Osteocyte (in vitro differentiated cells): ENCODE measurements around the gene PTPN12. TPM values are rescaled to one million over a fixed set of nuclear protein-coding genes. Genes with fewer than 3 reads are reported as not detected.

Experiments used
- DNase-seq: peaks from one replicate; pipeline ENCODE4 v3.0.0; 2021; ENCODE audit warnings: mixed read lengths; ENCODE audit not compliant: unreplicated experiment; ENCODE audit errors: extremely low spot score
- H3K27ac Mint-ChIP-seq: one replicate; pipeline ENCODE4 v1.8.0; 2021; ENCODE audit warnings: mild to moderate bottlenecking, mixed read lengths; ENCODE audit not compliant: unreplicated experiment
- H3K27me3 Mint-ChIP-seq: one replicate; pipeline ENCODE4 v1.8.0; 2021; ENCODE audit warnings: mixed read lengths; ENCODE audit not compliant: unreplicated experiment
- H3K36me3 Mint-ChIP-seq: one replicate; pipeline ENCODE4 v1.8.0; 2021; ENCODE audit warnings: mixed read lengths; ENCODE audit not compliant: unreplicated experiment
- H3K4me1 Mint-ChIP-seq: one replicate; pipeline ENCODE4 v1.8.0; 2021; ENCODE audit warnings: mixed read lengths; ENCODE audit not compliant: unreplicated experiment
- H3K4me3 Mint-ChIP-seq: one replicate; pipeline ENCODE4 v1.8.0; 2021; ENCODE audit warnings: mild to moderate bottlenecking, moderate library complexity, mixed read lengths; ENCODE audit not compliant: unreplicated experiment
- H3K9me3 Mint-ChIP-seq: one replicate; pipeline ENCODE4 v1.8.0; 2021; ENCODE audit warnings: mixed read lengths; ENCODE audit not compliant: unreplicated experiment
- total RNA-seq: library from RNA; stranded (reverse); gene quantifications from 2 replicates; pipeline ENCODE4 v1.2.1, GENCODE V29; 2021
- TF ChIP-seq, protein P1 (sequence below): fragments of 200-600 bp; sonication (generic); IDR thresholded peaks from 2 replicates; pipeline ENCODE4 v1.5.0; 2021; ENCODE audit warnings: antibody characterized with exemption, mild to moderate bottlenecking, moderate library complexity

PTPN12 gene
- total RNA-seq, 1 donor from 2014 or later = 85.4 TPM

DNA sequence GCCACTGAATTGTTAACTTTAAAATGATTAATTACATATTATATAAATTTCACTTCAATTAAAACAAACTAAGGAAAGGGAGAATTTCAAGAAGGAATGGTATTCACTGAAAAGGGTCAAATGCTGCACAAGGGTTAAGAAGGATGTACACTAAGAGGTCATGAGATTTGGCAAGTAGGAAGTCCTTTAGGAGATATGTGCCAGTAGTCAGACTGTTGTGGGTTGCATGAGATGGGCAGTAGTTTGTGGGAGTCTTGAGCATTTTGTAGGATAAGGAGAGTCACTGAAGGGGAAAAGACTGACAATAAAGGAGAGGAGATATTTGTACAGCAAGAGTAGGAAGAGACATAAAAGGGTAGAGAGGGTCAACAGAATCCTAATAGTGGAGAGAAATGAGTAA is 12.4 kb upstream of the PTPN12 start:
- H3K4me3 Mint-ChIP-seq = no peak overlapping the region
- no peak overlapping the region for H3K27ac Mint-ChIP-seq
- no peaks in the 10 kb centered on the region for H3K27me3 Mint-ChIP-seq
- H3K4me1 Mint-ChIP-seq = no peaks in the 10 kb centered on the region
- no peaks in the 10 kb centered on the region for H3K9me3 Mint-ChIP-seq
- no peak for DNase-seq
- no peaks in the 10 kb centered on the region for H3K36me3 Mint-ChIP-seq
- TF ChIP-seq, protein P1, sequence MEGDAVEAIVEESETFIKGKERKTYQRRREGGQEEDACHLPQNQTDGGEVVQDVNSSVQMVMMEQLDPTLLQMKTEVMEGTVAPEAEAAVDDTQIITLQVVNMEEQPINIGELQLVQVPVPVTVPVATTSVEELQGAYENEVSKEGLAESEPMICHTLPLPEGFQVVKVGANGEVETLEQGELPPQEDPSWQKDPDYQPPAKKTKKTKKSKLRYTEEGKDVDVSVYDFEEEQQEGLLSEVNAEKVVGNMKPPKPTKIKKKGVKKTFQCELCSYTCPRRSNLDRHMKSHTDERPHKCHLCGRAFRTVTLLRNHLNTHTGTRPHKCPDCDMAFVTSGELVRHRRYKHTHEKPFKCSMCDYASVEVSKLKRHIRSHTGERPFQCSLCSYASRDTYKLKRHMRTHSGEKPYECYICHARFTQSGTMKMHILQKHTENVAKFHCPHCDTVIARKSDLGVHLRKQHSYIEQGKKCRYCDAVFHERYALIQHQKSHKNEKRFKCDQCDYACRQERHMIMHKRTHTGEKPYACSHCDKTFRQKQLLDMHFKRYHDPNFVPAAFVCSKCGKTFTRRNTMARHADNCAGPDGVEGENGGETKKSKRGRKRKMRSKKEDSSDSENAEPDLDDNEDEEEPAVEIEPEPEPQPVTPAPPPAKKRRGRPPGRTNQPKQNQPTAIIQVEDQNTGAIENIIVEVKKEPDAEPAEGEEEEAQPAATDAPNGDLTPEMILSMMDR = no peak

DNA sequence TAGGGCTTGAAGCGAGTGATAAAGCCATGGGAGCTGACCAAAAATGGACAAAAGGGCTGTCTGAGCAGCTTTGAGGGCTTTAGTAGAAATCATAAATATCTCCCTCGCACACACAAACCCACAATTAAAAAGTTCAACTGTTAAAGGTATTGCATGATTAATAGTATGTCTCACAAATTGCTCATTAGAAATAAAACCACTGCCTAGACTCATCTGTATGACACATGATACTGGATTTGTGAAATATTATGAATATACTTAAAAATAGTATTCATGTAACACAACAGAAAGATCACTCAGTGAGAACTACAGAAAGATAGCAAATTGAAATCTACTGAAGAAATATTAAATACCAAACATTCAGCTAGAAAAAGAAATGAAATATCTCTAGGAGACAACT is 11.9 kb upstream of the PTPN12 start:
- Mint-ChIP-seq H3K4me3 (no peak overlapping the region), H3K27me3 (no peaks in the 10 kb centered on the region), H3K9me3 (no peaks in the 10 kb centered on the region), H3K4me1 (no peaks in the 10 kb centered on the region), H3K27ac (no peak overlapping the region), H3K36me3 (no peaks in the 10 kb centered on the region)
- no peak for DNase-seq
- TF ChIP-seq, protein P1 = no peak

DNA sequence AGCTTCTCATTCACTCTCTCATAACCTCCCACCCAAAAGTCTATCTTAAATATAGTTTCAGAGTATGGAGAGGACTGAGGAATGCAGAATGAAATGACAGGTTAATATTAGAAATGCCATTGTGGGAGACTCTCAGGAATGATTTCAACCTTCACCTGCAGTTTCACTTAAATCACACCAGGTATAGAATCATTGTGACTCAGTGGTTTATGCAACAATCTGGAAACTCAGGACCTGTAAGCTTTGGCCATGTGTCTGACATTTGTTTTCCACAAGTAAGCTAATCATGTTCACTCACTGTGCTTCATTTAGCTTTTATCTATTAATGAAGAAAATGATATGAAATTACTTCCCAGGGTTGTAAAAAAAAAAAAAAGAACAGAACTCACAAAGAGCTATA is 8.7 kb upstream of the PTPN12 start:
- H3K27ac Mint-ChIP-seq = no peak overlapping the region
- no peaks in the 10 kb centered on the region for H3K4me1 Mint-ChIP-seq
- no peaks in the 10 kb centered on the region for H3K36me3 Mint-ChIP-seq
- no peaks in the 10 kb centered on the region for H3K27me3 Mint-ChIP-seq
- no peaks in the 10 kb centered on the region for H3K9me3 Mint-ChIP-seq
- no peak for DNase-seq
- TF ChIP-seq, protein P1 = no peak
- H3K4me3 Mint-ChIP-seq = no peak overlapping the region

DNA sequence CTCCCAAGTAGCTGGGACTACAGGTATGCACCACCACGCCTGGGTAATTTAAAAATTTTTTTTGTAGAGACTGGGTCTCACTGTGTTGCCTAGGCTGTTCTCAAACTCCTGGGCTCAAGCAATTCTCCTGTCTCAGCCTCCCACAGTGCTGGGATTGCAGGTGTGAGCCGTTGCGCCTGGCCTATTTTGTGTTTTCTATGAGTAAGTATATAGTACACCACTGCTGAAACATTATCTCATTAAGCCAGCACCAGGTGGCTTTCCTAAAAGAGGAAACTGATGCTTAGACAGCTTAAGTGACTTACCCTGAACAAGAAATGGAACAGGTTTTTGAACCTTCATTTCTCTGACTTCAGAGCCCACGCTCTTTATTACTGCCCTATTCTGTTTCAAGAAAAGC is 7.8 kb upstream of the PTPN12 start:
- Mint-ChIP-seq H3K9me3 (no peaks in the 10 kb centered on the region), H3K27me3 (no peaks in the 10 kb centered on the region), H3K4me1 (no peaks in the 10 kb centered on the region), H3K4me3 (no peak overlapping the region), H3K27ac (no peak overlapping the region), H3K36me3 (no peaks in the 10 kb centered on the region)
- TF ChIP-seq, protein P1 = no peak
- DNase-seq = no peak

DNA sequence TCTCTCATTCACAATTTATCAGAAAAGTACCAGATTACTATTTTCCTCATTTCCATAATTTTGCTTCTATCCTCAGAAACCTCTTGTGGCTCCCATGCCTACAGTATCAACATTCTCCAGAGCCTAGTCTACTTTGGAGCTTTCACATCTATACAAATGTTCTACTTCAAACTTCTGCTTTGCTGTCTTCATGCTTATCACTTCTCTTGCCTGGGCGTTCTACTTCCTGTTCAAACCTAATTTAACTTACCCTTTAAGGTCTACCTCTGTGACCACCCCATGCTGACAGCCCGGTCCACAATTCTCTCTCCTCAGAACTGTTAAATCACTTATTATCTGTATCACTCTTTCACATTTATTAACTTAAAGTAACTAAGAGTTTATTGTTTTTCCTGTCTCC is 6.1 kb upstream of the PTPN12 start:
- Mint-ChIP-seq H3K27me3 (no peaks in the 10 kb centered on the region), H3K4me3 (no peak overlapping the region), H3K27ac (no peak overlapping the region), H3K36me3 (no peaks in the 10 kb centered on the region), H3K4me1 (no peaks in the 10 kb centered on the region), H3K9me3 (no peaks in the 10 kb centered on the region)
- TF ChIP-seq, protein P1 = no peak
- DNase-seq = no peak
